HepG2 (cell line): Measurements from ENCODE around the gene HRG. TPM values are rescaled to one million over a fixed set of nuclear protein-coding genes. Genes with fewer than 3 reads are reported as not detected.

Experiments
- ATAC-seq: fragments of 200-7000 bp; cut with Tn5 transposase; 3 replicates; pipeline ENCODE4 v1.9.1; 2020; ENCODE audit warnings: mild to moderate bottlenecking, moderate library complexity
- BruUV-seq: library from RNA; stranded (reverse); fragments of 400-500 nt; replicated peaks from 2 replicates; lab custom pipeline; 2021; lab: Mats Ljungman, UMichigan
- CTCF ChIA-PET: fragments of 300-600 bp; formaldehyde crosslinking; extraction: SDS; loops from one replicate; lab custom pipeline; 2021; ENCODE audit warnings: low total read pairs, inconsistent platforms, low intra/inter-chr PET ratio; lab: Yijun Ruan, JAX
- POLR2A ChIA-PET: fragments of 350-600 bp; sonication (Branson Sonifier 250); formaldehyde crosslinking; loops from one replicate; lab custom pipeline; 2020; ENCODE audit warnings: antibody characterized with exemption, inconsistent platforms; lab: Yijun Ruan, JAX
- DNase-seq: peaks from one replicate; pipeline ENCODE4 v3.0.0-alpha.2; 2015; ENCODE audit warnings: low spot score
- FAIRE-seq: peaks from 3 replicates; lab custom pipeline; 2011; peaks lifted over from hg19 to GRCh38; lab: Jason Lieb, UNC
- H2AFZ ChIP-seq: one replicate; pipeline ENCODE4 v1.6.1; 2011; ENCODE audit warnings: low read length, inconsistent platforms
- H3K27ac ChIP-seq: fragments of 300-600 bp; 3 replicates; pipeline ENCODE4 v1.8.0; 2011; ENCODE audit warnings: mixed run types, mild to moderate bottlenecking, mixed read lengths, low read length, inconsistent platforms; ENCODE audit not compliant: insufficient read depth; ENCODE audit errors: extremely low read length
- H3K27me3 ChIP-seq, 2 experiments: fragments of 200-600 bp in 1 of 2; 2 replicates in 1 of 2; 3 replicates in 1 of 2; pipeline versions ENCODE4 v1.6.0 to v1.8.0; 2011; ENCODE audit warnings: low read length in 2 of 2, mild to moderate bottlenecking in 2 of 2, moderate library complexity in 2 of 2, inconsistent platforms in 1 of 2; ENCODE audit not compliant: insufficient read depth in 2 of 2, control insufficient read depth in 1 of 2
- H3K36me3 ChIP-seq, 2 experiments: fragments of 200-600 bp in 1 of 2; replicated peaks in 1 of 2; 2 replicates in 1 of 2; 3 replicates in 1 of 2; pipeline versions ENCODE4 v1.5.1 to v1.8.0; 2011; ENCODE audit warnings: low read length in 2 of 2, inconsistent platforms in 1 of 2; ENCODE audit not compliant: insufficient read depth in 2 of 2, control insufficient read depth in 1 of 2
- H3K4me1 ChIP-seq: 2 replicates; pipeline ENCODE4 v1.5.1; 2012; ENCODE audit warnings: low read length, inconsistent platforms; ENCODE audit not compliant: insufficient read depth
- H3K4me2 ChIP-seq: 2 replicates; pipeline ENCODE4 v1.6.0; 2011; ENCODE audit warnings: low read depth, low read length, inconsistent platforms
- H3K4me3 ChIP-seq, 3 experiments: fragments of 200-600 bp in 1 of 3; sonication (generic), shearing (Covaris generic) in 1 of 3; replicated peaks in 1 of 3; 2 replicates each; pipeline ENCODE4 v1.5.1; 2011 to 2016; ENCODE audit warnings: low read length in 3 of 3, inconsistent platforms in 2 of 3, low read depth in 2 of 3, mild to moderate bottlenecking in 2 of 3, control low read depth in 1 of 3, mixed read lengths in 1 of 3; ENCODE audit not compliant: insufficient read depth in 1 of 3
- H3K79me2 ChIP-seq: one replicate; pipeline ENCODE4 v1.6.1; 2011; ENCODE audit warnings: low read length, inconsistent platforms; ENCODE audit not compliant: insufficient read depth
- H3K9ac ChIP-seq: 2 replicates; pipeline ENCODE4 v1.6.0; 2011; ENCODE audit warnings: mild to moderate bottlenecking, low read depth, low read length, inconsistent platforms; ENCODE audit not compliant: insufficient read depth
- H3K9me3 ChIP-seq: 2 replicates; pipeline ENCODE4 v1.5.1; 2012; ENCODE audit warnings: mild to moderate bottlenecking, low read length
- H4K20me1 ChIP-seq: 2 replicates; pipeline ENCODE4 v1.6.0; 2011; ENCODE audit warnings: inconsistent platforms, mild to moderate bottlenecking, low read length, moderate library complexity; ENCODE audit not compliant: insufficient read depth
- CCDC6 ChIP-seq: sonication (generic); formaldehyde crosslinking; IDR thresholded peaks from 2 replicates; pipeline ENCODE4 v1.8.1; 2022; ENCODE audit warnings: mild to moderate bottlenecking, missing genetic modification reagents, moderate library complexity
- GABPA ChIP-seq, 2 experiments: IDR thresholded peaks; 2 replicates each; pipeline ENCODE4 v1.6.1; 2011 to 2016; ENCODE audit warnings: low read depth in 2 of 2, low read length in 1 of 2, missing biosample characterization in 1 of 2, missing genetic modification characterization in 1 of 2
- HNRNPK ChIP-seq: fragments of 200-400 bp; formaldehyde crosslinking; IDR thresholded peaks from 2 replicates; pipeline ENCODE4 v1.6.1; 2018; ENCODE audit warnings: low read length, low read depth, moderate library complexity, mild to moderate bottlenecking; ENCODE audit not compliant: poor library complexity, severe bottlenecking
- ISX ChIP-seq: sonication (generic); formaldehyde crosslinking; conservative IDR thresholded peaks from 2 replicates; pipeline ENCODE4 v1.5.0; 2020; ENCODE audit warnings: missing genetic modification reagents
- KDM6A ChIP-seq: IDR thresholded peaks from 2 replicates; pipeline ENCODE4 v1.6.1; 2016; ENCODE audit warnings: low read depth
- MED1 ChIP-seq: sonication (generic); formaldehyde crosslinking; IDR thresholded peaks from 2 replicates; pipeline ENCODE4 v1.4.0; 2020; ENCODE audit warnings: missing genetic modification reagents
- RBM22 ChIP-seq: fragments of 200-400 bp; formaldehyde crosslinking; optimal IDR thresholded peaks from 2 replicates; pipeline ENCODE3; 2017; ENCODE audit warnings: mild to moderate bottlenecking, low read length, moderate library complexity
- YEATS4 ChIP-seq: sonication (generic); formaldehyde crosslinking; IDR thresholded peaks from 2 replicates; pipeline ENCODE4 v1.4.0; 2020; ENCODE audit warnings: missing genetic modification reagents, borderline replicate concordance
- ZNF263 ChIP-seq: sonication (generic); formaldehyde crosslinking; IDR thresholded peaks from 2 replicates; pipeline ENCODE4 v1.4.0; 2020; ENCODE audit warnings: missing genetic modification reagents
- WGBS: methylation state at CpG from one replicate; pipeline ENCODE4 v1.1.6; 2017; ENCODE audit warnings: low lambda C conversion rate; 5-methylcytosine and 5-hydroxymethylcytosine counted together
- in situ Hi-C: cut with HindIII; loops from 2 replicates; pipeline ENCODE4 v1.10.0; 2017; ENCODE audit warnings: low pct_unique_long_range_greater_than_20kb; ENCODE audit not compliant: extremely low pct_ligation_motif_present
- intact Hi-C: fragments of 100-400 bp; cut with micrococcal nuclease; formaldehyde crosslinking; loops from one replicate; pipeline ENCODE4 v1.10.0; 2022; ENCODE audit not compliant: unreplicated experiment
- polyA plus RNA-seq, 8 experiments: library from polyadenylated mRNA; depleted of rRNA in 3 of 8; stranded (reverse) in 7 of 8; unstranded in 1 of 8; fragments of >200 nt; fragmentation: Illumina TruSeq in 4 of 8; extraction: Trizol in 4 of 8; gene quantifications; 2 replicates each; pipeline versions ENCODE4 v1.2.1 to v1.2.3, GENCODE V29; 2011 to 2016; ENCODE audit warnings: low read depth in 4 of 8, missing spikeins in 1 of 8, mixed read lengths in 1 of 8; ENCODE audit not compliant: insufficient read depth in 1 of 8
- total RNA-seq, 5 experiments: library from RNA; depleted of rRNA; stranded (reverse); fragments of >200 nt; fragmentation: Illumina TruSeq; extraction: Trizol; gene quantifications; 2 replicates each; pipeline ENCODE4 v1.2.3, GENCODE V29; 2016; ENCODE audit warnings: low read depth in 1 of 5
- TF ChIP-seq, protein P1 (sequence below), 2 experiments: sonication (generic) in 1 of 2; formaldehyde crosslinking in 1 of 2; IDR thresholded peaks; 2 replicates each; pipeline versions ENCODE4 v1.4.0 to v1.6.1; 2018 to 2020; ENCODE audit warnings: missing genetic modification reagents in 2 of 2, borderline replicate concordance in 1 of 2, low read depth in 1 of 2, mild to moderate bottlenecking in 1 of 2, missing biosample characterization in 1 of 2

Gene HRG
- total and polyA plus RNA-seq, 2 of the 13 experiments (the other 11 are each of a cell fraction or from before 2014, with no cell fraction given): 0.09 to 0.11 TPM

DNA sequence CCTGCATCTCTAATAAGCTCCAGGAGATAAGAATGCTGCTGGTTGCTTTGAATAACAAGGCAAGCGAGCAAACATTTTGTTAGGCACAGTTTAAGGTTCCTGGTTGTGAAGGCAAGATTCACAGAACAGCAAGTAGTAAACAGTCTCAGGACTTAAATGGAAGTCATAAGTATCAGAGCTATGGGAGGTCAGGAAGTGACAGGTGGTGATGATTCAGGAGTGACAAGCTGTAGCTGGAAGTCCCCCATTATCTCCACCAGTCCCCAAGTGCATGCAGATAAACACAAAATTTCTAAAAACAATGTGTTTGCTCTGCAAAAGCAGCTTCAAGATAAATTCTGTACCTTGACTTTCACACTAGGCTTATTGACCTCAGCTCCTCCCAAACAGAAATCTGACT lies 22.3 kb upstream of the HRG start:
- no peak for FAIRE-seq
- Histone ChIP-seq H3K4me1 (peaks cover 14% of the 10 kb centered on the region), H2AFZ (no peak overlapping the region), H3K4me3 (no peak overlapping the region), H3K9ac (no peak overlapping the region), H4K20me1 (no peaks in the 10 kb centered on the region), H3K9me3 (no peaks in the 10 kb centered on the region), H3K27ac (no peak overlapping the region), H3K4me2 (no peak overlapping the region), H3K36me3 (no peaks in the 10 kb centered on the region), H3K27me3 (no peaks in the 10 kb centered on the region), H3K79me2 (no peaks in the 10 kb centered on the region)
- ATAC-seq: no peak
- ChIA-PET POLR2A (no interaction called here), CTCF (no interaction called here)
- no TSS peak for BruUV-seq
- DNase-seq: no peak
- intact Hi-C loops (no loop called here), in situ Hi-C loops (no loop called here)
- 95% methylated on average over 1 of the region's 1 CpG for WGBS
- TF ChIP-seq CCDC6: no peak
- TF ChIP-seq, protein P1, sequence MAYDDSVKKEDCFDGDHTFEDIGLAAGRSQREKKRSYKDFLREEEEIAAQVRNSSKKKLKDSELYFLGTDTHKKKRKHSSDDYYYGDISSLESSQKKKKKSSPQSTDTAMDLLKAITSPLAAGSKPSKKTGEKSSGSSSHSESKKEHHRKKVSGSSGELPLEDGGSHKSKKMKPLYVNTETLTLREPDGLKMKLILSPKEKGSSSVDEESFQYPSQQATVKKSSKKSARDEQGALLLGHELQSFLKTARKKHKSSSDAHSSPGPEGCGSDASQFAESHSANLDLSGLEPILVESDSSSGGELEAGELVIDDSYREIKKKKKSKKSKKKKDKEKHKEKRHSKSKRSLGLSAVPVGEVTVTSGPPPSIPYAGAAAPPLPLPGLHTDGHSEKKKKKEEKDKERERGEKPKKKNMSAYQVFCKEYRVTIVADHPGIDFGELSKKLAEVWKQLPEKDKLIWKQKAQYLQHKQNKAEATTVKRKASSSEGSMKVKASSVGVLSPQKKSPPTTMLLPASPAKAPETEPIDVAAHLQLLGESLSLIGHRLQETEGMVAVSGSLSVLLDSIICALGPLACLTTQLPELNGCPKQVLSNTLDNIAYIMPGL (CRISPR knock-in tag; IDR thresholded peaks at IDR 0.05; ENCODE audit: borderline replicate concordance in 1 of 2, low read depth in 1 of 2): no peak
- TF ChIP-seq YEATS4 (CRISPR knock-in tag): no peak
- TF ChIP-seq RBM22: no peak
- TF ChIP-seq HNRNPK: no peak
- no peak for TF ChIP-seq KDM6A (CRISPR knock-in tag)
- TF ChIP-seq ZNF263 (CRISPR knock-in tag): no peak
- TF ChIP-seq MED1: no peak
- TF ChIP-seq GABPA (IDR thresholded peaks at IDR 0.05; ENCODE audit: low read depth, low read length): no peak
- TF ChIP-seq GABPA (CRISPR knock-in tag; IDR thresholded peaks at IDR 0.05; ENCODE audit: low read depth): no peak
- TF ChIP-seq ISX (CRISPR knock-in tag): no peak
